OCI-LY1 (cell line): ENCODE measurements around the gene TSN.
A peak's percentile ranks its signal among the peaks of the same experiment; 100 is the strongest.

Experiments
- H2AFZ ChIP-seq: fragments of 200-600 bp; sonication (generic), shearing (Covaris generic); 2 replicates; pipeline ENCODE4 v1.6.0; 2014; ENCODE audit warnings: antibody characterized with exemption, mild to moderate bottlenecking, low read length
- H3F3A ChIP-seq: fragments of 200-600 bp; sonication (generic), shearing (Covaris generic); 2 replicates; pipeline ENCODE4 v1.6.0; 2014; ENCODE audit warnings: mild to moderate bottlenecking, antibody characterized with exemption, low read length, moderate library complexity; ENCODE audit not compliant: insufficient read depth
- H3K27ac ChIP-seq: fragments of 200-600 bp; sonication (generic); 2 replicates; pipeline ENCODE4 v1.5.1; 2014; ENCODE audit warnings: low read length, mixed run types, mild to moderate bottlenecking, low read depth; ENCODE audit not compliant: poor library complexity, severe bottlenecking
- H3K27me3 ChIP-seq: fragments of 200-600 bp; sonication (generic); 2 replicates; pipeline ENCODE4 v1.6.0; 2014; ENCODE audit warnings: antibody characterized with exemption, mild to moderate bottlenecking, low read length, moderate library complexity; ENCODE audit not compliant: insufficient read depth
- H3K36me3 ChIP-seq: fragments of 200-600 bp; sonication (generic); 2 replicates; pipeline ENCODE4 v1.6.1; 2014; ENCODE audit warnings: mild to moderate bottlenecking, antibody characterized with exemption, low read length, moderate library complexity, mixed read lengths; ENCODE audit not compliant: insufficient read depth
- H3K4me1 ChIP-seq: fragments of 200-600 bp; sonication (generic); 2 replicates; pipeline ENCODE4 v1.5.1; 2014; ENCODE audit warnings: mild to moderate bottlenecking, low read length, moderate library complexity; ENCODE audit not compliant: insufficient read depth, severe bottlenecking
- H3K4me2 ChIP-seq: fragments of 200-600 bp; sonication (generic), shearing (Covaris generic); 2 replicates; pipeline ENCODE4 v1.6.1; 2014; ENCODE audit warnings: low read length
- H3K4me3 ChIP-seq: fragments of 200-600 bp; sonication (generic); 2 replicates; pipeline ENCODE4 v1.5.1; 2014; ENCODE audit warnings: low read length, low read depth, mild to moderate bottlenecking, mixed read lengths; ENCODE audit not compliant: poor library complexity, severe bottlenecking
- H3K79me2 ChIP-seq: fragments of 200-600 bp; shearing (Covaris generic); 2 replicates; pipeline ENCODE4 v1.6.1; 2016; ENCODE audit warnings: mixed run types, low read length, mixed read lengths; ENCODE audit not compliant: insufficient read depth
- H3K9ac ChIP-seq: fragments of 200-600 bp; sonication (generic), shearing (Covaris generic); 2 replicates; pipeline ENCODE4 v1.6.1; 2014; ENCODE audit warnings: mild to moderate bottlenecking, low read length, mixed read lengths
- H3K9me2 ChIP-seq: fragments of 200-600 bp; sonication (generic), shearing (Covaris generic); 2 replicates; pipeline ENCODE4 v1.6.1; 2014; ENCODE audit warnings: low read depth, mild to moderate bottlenecking, low read length, mixed read lengths
- H3K9me3 ChIP-seq: fragments of 200-600 bp; shearing (Covaris generic); 2 replicates; pipeline ENCODE4 v1.6.1; 2014; ENCODE audit warnings: low read length, mixed read lengths
- H4K20me1 ChIP-seq: fragments of 200-600 bp; sonication (generic), shearing (Covaris generic); 2 replicates; pipeline ENCODE4 v1.6.0; 2016; ENCODE audit warnings: mild to moderate bottlenecking, low read length; ENCODE audit not compliant: insufficient read depth
- EZH2 ChIP-seq: fragments of 200-600 bp; sonication (generic), shearing (Covaris generic); IDR thresholded peaks from 2 replicates; pipeline ENCODE4 v1.8.0; 2017; ENCODE audit warnings: borderline replicate concordance, mixed run types, mild to moderate bottlenecking, antibody characterized with exemption, low read length, moderate library complexity, mixed read lengths
- TF ChIP-seq, protein P1 (sequence below): fragments of 200-600 bp; sonication (generic), shearing (Covaris generic); IDR thresholded peaks from 2 replicates; pipeline ENCODE4 v1.5.1; 2017; ENCODE audit warnings: mild to moderate bottlenecking, antibody characterized with exemption, low read length, moderate library complexity, mixed read lengths

TSN gene

DNA sequence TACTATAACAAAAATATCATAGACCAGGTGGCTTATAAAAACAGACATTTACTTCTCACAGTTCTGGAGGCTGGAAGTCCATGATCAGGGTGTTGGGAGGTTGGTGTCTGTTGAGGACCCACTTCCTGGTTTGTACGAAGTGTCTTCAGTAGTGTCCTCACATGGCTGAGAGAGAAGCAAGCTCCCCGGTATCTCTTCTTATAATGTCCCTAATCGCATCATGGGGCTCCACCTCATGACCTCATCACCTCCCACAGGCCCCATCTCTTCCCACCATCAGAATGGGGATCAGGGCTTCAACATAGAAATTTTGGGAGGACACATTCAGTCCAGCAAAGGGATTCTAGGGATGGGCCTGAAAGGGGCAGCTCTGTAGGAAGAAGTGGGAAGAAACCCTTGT lies 14.0 kb upstream of the TSN start:
- Histone ChIP-seq H3K4me1 (peaks cover 22% of the 10 kb centered on the region), H3K27ac (no peak overlapping the region), H3K4me3 (no peak overlapping the region), H3F3A (no peaks in the 10 kb centered on the region), H3K27me3 (no peaks in the 10 kb centered on the region), H3K4me2 (no peak overlapping the region), H2AFZ (no peak overlapping the region), H3K79me2 (peaks cover 2% of the 10 kb centered on the region), H3K9me2 (no peaks in the 10 kb centered on the region), H3K36me3 (no peaks in the 10 kb centered on the region; the same call in 1 of the 2 replicates), H3K9ac (no peak overlapping the region), H3K9me3 (no peaks in the 10 kb centered on the region), H4K20me1 (no peaks in the 10 kb centered on the region)
- TF ChIP-seq, protein P1, sequence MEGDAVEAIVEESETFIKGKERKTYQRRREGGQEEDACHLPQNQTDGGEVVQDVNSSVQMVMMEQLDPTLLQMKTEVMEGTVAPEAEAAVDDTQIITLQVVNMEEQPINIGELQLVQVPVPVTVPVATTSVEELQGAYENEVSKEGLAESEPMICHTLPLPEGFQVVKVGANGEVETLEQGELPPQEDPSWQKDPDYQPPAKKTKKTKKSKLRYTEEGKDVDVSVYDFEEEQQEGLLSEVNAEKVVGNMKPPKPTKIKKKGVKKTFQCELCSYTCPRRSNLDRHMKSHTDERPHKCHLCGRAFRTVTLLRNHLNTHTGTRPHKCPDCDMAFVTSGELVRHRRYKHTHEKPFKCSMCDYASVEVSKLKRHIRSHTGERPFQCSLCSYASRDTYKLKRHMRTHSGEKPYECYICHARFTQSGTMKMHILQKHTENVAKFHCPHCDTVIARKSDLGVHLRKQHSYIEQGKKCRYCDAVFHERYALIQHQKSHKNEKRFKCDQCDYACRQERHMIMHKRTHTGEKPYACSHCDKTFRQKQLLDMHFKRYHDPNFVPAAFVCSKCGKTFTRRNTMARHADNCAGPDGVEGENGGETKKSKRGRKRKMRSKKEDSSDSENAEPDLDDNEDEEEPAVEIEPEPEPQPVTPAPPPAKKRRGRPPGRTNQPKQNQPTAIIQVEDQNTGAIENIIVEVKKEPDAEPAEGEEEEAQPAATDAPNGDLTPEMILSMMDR, result no peak
- no peak for TF ChIP-seq EZH2

DNA sequence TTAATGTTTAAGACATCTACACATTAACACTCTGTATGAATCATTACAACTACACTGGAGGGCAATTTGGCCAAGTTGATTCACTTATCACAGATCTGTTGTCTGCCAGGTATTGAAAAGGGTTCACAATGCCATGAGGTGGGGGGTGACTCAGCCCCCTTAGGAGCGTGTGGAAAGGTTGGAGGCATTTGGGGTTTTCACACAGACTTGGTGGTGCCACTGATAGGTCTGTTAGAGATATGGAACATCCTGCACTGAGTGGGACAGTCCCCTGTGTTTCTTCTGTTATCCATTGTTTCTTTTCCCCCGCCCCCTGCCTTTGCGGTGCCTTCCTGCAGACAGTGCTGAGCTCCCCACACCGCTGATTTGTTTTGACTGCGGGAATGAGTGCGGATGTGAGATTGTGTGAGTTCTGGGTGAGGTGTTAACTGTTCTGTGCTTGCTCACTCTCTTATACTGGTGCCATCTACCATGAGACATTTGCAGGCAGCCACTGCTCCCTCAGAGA lies 9.3 kb upstream of the TSN start:
- Histone ChIP-seq H3F3A (no peaks in the 10 kb centered on the region), H4K20me1 (no peaks in the 10 kb centered on the region), H3K79me2 (no peaks in the 10 kb centered on the region), H3K4me3 (no peak overlapping the region), H3K4me1 (peaks cover 4% of the 10 kb centered on the region), H3K9me2 (no peaks in the 10 kb centered on the region), H2AFZ (no peak overlapping the region), H3K27ac (no peak overlapping the region), H3K27me3 (no peaks in the 10 kb centered on the region), H3K36me3 (no peaks in the 10 kb centered on the region), H3K9me3 (no peaks in the 10 kb centered on the region), H3K9ac (no peak overlapping the region), H3K4me2 (no peak overlapping the region)
- TF ChIP-seq EZH2, result no peak
- TF ChIP-seq, protein P1, result no peak

DNA sequence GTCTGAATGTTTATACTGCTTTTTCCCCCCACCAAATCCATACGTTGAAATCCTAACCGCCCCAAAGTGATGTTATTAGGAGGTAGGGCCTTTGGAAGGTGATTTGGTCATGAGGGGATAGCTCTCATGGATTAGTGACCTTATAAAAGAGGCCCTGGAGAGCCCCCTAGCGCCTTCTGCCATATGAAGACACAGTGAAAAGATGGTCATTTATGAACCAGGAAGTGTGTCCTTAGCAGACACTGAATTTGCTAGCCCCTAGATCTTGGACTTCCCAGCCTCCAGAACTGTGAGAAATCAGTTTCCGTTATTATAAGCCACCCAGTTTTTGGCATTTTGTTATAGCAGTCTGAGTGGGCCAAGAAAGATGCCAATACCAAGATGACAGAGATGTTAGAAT lies 7.2 kb upstream of the TSN start:
- no peak overlapping the region for H3K9ac ChIP-seq
- H3K4me1 ChIP-seq, result no peaks in the 10 kb centered on the region
- H3K4me3 ChIP-seq, result no peak overlapping the region
- H3K9me3 ChIP-seq, result no peaks in the 10 kb centered on the region
- H4K20me1 ChIP-seq, result no peaks in the 10 kb centered on the region
- H3K27me3 ChIP-seq, result no peaks in the 10 kb centered on the region
- H3K27ac ChIP-seq, result no peak overlapping the region
- no peak overlapping the region for H3K4me2 ChIP-seq
- H3K79me2 ChIP-seq, result no peaks in the 10 kb centered on the region
- H3K9me2 ChIP-seq, result no peaks in the 10 kb centered on the region
- H2AFZ ChIP-seq, result no peak overlapping the region
- no peak for TF ChIP-seq EZH2
- TF ChIP-seq, protein P1, result peak; percentile 41; the same call in 1 of the 2 replicates
- H3F3A ChIP-seq, result no peaks in the 10 kb centered on the region
- H3K36me3 ChIP-seq, result no peaks in the 10 kb centered on the region
